Skeletal muscle tissue (tissue), 5 donors: Measurements from ENCODE around the gene NUDT17. TPM values are rescaled to one million over a fixed set of nuclear protein-coding genes. Genes with fewer than 3 reads are reported as not detected.

Experiments
- H3K27ac ChIP-seq: one replicate; pipeline ENCODE4 v1.7.0; 2013; ENCODE audit warnings: mild to moderate bottlenecking, low read depth, low read length, inconsistent platforms
- H3K27me3 ChIP-seq, 3 donors: one replicate each; pipeline ENCODE4 v1.7.0; 2013; ENCODE audit warnings: low read length in 3 of 3; ENCODE audit not compliant: control insufficient read depth in 3 of 3, insufficient read depth in 3 of 3
- H3K36me3 ChIP-seq, 3 donors: one replicate each; pipeline ENCODE4 v1.7.0; 2013; ENCODE audit warnings: low read length in 3 of 3; ENCODE audit not compliant: control insufficient read depth in 3 of 3, insufficient read depth in 3 of 3
- H3K4me1 ChIP-seq, 3 donors: one replicate each; pipeline ENCODE4 v1.7.0; 2013; ENCODE audit warnings: low read length in 3 of 3, mild to moderate bottlenecking in 3 of 3; ENCODE audit not compliant: control insufficient read depth in 3 of 3, insufficient read depth in 3 of 3
- H3K4me3 ChIP-seq, 3 donors: one replicate each; pipeline ENCODE4 v1.7.0; 2013; ENCODE audit warnings: low read length in 3 of 3
- H3K9ac ChIP-seq, 3 donors: one replicate each; pipeline ENCODE4 v1.7.0; 2013; ENCODE audit warnings: low read length in 3 of 3, mild to moderate bottlenecking in 3 of 3, moderate library complexity in 2 of 3, low read depth in 1 of 3
- H3K9me3 ChIP-seq, 3 donors: one replicate each; pipeline ENCODE4 v1.7.0; 2013; ENCODE audit warnings: low read length in 3 of 3; ENCODE audit not compliant: control insufficient read depth in 3 of 3
- small RNA-seq: library from RNA; depleted of rRNA; stranded (forward); fragments of <200 nt; gene quantifications from one replicate; pipeline ENCODE3, GENCODE V24; 2014
- total RNA-seq: library from RNA; depleted of rRNA; stranded (reverse); fragments of >200 nt; gene quantifications from one replicate; pipeline ENCODE4 v1.2.3, GENCODE V29; 2014
- donor health status: Osteomylitis.

NUDT17 gene
- total RNA-seq, 1 donor from 2014 or later, result 8.9 TPM

GRCh38 chr1:145897969-145898368 lies 52.5 kb downstream of the NUDT17 start:
- no peak overlapping the region for H3K4me3 ChIP-seq
- H3K36me3 ChIP-seq, result peaks cover 0 to 4% (median 0%) of the 10 kb centered on the region in 3 donors
- no peaks in the 10 kb centered on the region for H3K9me3 ChIP-seq
- peaks cover 0 to 1% (median 0%) of the 10 kb centered on the region in 3 donors for H3K4me1 ChIP-seq
- H3K9ac ChIP-seq, result no peak overlapping the region
- H3K27me3 ChIP-seq, result no peaks in the 10 kb centered on the region
- H3K27ac ChIP-seq, result no peak overlapping the region

Small RNAs within 50 kb of the gene (small RNA-seq; reads per million reads assigned to genes)
- not detected for gene MIR6736

Other genes starting within 250 kb of the NUDT17 start
- 24.5 TPM for gene GPR89A, start 237.6 kb upstream of the NUDT17 start, total RNA-seq
- under 0.01 TPM for gene PDZK1, start 138.3 kb upstream of the NUDT17 start, total RNA-seq
- gene CD160, start 126.1 kb upstream of the NUDT17 start, total RNA-seq, result under 0.01 TPM
- gene RNF115, start 21.5 kb upstream of the NUDT17 start, total RNA-seq, result 13.6 TPM
- gene POLR3C, start 21.4 kb upstream of the NUDT17 start, total RNA-seq, result 22.4 TPM
- gene PIAS3, start 13.5 kb downstream of the NUDT17 start, total RNA-seq, result 5.7 TPM
- 1.6 TPM for gene ANKRD35, start 40.2 kb downstream of the NUDT17 start, total RNA-seq
- 3.1 TPM for gene ITGA10, start 64.4 kb downstream of the NUDT17 start, total RNA-seq
- 26.6 TPM for gene PEX11B, start 73.1 kb downstream of the NUDT17 start, total RNA-seq
- gene RBM8A, start 81.9 kb downstream of the NUDT17 start, total RNA-seq, result 36.5 TPM
- gene LIX1L, start 112.4 kb downstream of the NUDT17 start, total RNA-seq, result 16.2 TPM
- gene ANKRD34A, start 118.9 kb downstream of the NUDT17 start, total RNA-seq, result under 0.01 TPM
- gene POLR3GL, start 119.1 kb downstream of the NUDT17 start, total RNA-seq, result 17.7 TPM
- gene TXNIP, start 150.9 kb downstream of the NUDT17 start, total RNA-seq, result 536 TPM
- 439 TPM for gene HJV, start 176.1 kb downstream of the NUDT17 start, total RNA-seq